Inflammatory macrophage treated with lipopolysaccharide for 4 hours (primary cell): Measurements from ENCODE around the gene LIMS2.

Experiments
- DNase-seq: peaks from one replicate; pipeline ENCODE4 v3.0.0-alpha.2; 2020

Gene LIMS2

GRCh38 chr2:127631997-127632581 is 43.2 kb downstream of the LIMS2 start:
- DNase-seq: no peak

DNA sequence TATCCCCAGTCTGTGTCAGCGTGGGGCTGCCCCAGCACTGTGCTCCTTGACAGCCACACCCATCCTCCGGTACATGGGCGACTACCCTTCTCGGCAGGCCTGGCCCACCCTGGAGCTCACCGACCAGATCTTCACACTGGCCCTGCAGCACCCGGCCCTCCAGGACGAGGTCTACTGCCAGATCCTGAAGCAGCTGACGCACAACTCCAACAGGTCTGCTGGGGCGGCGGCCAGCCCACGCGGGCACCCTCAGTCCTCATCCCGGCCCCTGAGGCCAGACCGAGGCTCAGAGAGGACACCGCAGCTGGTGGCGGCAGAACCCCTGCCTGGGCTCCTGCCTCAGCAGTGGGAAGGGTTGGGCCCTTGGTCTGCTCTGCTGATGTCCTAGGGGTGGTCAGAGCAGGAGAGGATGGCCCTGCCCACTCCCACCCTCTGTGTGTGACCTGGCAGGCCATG is 43.8 kb downstream of the LIMS2 start:
- no peak for DNase-seq

DNA sequence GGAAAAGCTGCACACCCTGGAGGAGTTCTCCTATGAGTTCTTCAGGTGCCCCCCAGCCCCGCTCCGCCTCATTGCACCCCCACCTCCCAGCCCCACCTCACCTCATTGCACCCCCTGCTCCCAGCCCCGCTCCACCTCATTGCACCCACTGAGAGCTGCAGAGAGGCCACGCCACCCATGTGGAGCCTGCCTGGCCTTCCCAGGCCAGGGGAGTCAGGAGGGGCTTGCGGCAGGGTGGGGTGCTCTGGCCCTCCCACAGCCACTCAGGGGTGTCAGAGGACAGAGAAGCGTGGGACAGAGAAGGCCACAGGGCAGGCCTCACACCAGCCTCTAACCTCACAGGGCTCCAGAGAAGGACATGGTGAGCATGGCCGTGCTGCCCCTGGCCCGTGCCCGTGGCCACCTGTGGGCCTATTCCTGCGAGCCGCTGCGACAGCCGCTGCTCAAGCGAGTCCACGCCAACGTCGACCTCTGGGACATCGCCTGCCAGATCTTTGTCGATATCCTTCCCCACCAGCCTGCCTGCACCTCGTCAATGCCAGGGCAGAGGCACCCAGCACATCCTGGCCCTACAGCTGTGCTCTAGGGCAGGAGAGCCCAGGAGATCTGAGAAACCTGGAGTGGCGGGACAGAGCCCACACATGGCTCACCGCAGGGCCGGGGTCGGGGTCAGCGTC is 44.3 kb downstream of the LIMS2 start:
- DNase-seq: no peak

DNA sequence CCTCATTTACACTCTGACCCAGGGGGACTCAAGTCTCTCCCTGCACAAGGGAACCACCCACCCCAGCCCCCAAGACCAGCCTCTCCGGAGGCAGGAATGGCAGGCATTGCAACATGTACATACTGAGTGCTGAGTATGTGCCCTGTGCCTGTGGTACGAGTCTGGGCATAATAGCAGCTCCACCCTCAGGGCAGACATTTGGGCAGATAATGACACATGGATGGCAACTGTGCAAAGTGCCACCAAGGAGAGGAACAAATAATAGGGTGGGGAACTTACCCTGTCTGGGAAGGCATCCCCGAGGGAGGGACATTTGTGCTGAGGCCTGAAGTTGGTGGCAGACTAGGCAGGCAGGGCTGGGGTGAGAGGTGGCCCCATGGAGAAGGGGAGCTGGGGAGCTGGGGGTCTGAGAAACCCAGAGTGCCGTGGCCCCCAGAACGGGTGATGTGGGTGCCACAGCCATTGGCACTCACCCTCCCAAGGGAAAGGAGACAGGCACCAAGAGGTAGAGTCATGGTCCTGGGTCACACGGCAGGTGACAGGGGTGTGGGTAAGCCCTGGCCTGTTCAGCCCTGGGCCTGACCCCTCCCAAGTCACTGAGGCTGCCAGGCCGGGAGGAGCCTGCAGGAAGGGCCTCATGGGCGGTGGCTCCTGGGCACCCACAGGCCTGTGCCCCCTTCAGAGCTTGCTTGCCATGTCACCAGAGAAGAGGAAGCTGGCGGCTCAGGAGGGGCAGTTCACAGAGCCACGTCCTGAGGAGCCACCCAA is 45.0 kb downstream of the LIMS2 start:
- no peak for DNase-seq

GRCh38 chr2:127629637-127630036 is 45.7 kb downstream of the LIMS2 start:
- DNase-seq: no peak

DNA sequence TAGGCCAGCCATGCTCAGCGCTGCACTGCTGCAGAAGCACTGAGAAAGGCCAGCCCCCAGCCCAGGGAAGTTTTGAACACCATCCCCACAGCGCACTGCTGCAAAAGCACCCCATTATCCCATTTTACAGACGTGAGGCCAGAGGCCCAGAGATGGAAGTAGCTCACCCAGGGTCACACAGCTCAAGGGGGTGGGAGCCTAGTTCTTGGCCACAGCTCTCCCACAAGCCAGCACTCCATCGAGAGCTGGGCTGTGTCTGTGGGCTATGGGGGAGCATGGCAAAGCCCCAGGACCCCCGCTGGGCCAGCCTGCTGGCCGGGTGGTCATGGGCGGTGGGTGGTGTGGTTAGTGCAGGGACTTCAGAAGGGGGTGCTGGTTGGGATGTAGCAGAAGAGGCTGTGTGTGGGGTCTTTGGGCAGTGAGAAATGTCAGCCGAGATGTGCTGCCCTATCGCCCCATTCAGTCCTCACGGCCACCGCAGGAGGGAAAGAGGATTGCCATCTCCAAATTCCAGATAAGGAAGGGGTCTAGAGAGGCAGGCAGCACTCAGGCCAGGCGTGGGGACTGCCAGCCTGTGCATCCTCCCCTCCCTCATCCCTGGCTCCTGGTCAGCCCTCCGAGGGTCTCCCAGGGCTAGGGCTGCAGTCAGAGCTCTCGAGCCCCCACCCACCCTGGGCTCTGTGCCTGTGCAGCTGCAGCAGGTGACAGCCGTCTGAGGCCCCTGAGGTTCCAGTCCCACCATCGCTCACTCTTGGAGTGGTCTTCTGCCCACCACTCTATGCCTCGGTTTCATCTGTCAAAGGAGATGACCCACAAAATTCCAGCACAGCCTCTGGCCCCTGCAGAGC is 46.3 kb downstream of the LIMS2 start:
- no peak for DNase-seq

DNA sequence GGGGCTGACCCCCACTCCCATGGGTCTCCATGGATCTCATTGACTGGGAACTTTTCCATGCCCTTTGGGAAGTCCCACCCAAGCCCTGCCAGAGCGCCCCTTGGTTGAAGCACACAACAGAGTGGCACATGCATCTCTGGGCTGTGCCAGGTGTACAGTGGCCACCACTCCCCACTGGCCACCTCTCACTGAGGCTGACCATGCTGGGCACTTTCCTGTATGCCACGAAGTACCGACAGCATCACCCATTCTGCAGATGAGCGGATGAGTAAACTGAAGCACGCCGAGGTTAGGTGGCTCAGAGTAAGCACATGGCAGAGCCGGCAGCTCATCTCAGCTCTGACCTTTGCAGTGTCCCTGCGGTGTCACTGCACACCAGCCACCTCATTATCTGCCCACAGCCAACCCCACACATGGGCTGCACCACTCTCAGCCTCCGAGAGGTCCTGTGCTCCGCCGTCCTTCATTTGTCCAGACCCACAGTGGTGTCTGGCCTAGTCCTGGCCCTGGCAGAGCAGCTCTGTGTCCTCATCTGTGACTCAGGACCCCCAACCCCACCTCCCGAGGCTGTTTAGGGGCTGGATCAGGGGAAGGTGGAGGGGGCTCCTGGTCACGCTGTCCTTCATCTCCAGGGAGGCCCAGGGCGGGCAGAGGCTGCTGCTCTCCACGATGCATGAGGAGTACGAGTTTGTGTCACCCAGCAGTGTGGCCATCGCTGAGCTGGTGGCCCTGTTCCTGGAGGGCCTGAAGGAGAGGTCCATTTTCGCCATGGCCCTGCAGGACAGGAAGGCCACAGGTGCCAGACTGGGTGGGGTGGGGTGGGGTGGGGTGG is 47.4 kb downstream of the LIMS2 start:
- DNase-seq: no peak

DNA sequence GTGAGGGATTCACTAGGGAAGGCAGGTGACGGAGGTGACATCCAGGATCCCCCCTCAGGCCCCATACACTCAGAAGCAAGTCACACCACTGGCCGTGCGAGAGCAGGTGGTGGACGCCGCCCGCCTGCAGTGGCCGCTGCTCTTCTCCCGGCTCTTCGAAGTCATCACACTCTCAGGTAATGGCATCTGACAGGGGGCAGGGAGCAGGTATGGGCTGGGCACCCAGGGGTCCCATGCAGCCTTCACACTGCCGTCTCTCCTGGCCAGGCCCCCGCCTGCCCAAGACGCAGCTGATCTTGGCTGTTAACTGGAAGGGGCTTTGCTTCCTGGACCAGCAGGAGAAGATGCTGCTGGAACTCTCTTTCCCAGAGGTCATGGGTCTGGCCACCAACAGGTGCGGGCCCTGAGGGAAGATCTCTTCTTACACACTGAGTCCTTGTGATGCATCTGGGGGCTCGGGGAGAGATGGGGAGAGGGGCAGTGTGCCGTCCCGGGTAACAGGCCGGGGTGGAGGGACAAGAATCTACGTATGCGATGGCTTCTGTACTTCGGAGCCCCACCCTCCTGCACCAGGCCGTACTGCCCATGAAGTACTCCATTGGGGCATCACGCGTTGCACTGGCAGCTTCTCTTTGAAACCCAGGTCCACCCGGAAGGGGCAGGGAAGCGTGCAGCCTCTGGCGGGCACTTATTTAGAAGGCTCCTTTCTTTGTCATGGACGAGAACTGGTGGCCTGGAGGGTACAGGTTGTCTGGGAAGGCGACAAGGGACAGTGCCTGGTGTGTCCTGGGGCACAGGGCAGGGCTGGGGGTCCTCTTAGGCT is 48.2 kb downstream of the LIMS2 start:
- no peak for DNase-seq

DNA sequence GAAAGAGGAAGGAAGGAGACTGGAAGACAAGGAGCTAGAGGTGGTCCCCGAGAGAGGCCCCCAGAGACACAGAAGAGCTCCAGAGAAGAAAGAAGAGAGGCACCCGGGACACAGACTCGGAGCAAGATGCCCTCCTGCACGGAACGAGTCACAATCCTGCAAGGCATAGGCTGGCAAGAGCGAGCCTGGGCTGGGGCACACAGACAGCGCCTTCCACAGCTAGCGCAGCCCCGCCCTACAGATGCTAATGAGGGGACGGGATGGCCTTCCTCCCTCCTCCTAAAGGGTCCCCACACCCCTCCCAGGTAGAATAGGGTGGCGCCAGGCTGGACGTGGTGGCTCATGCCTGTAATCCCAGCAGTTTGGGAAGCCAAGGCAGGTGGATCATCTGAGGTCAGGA is 49.2 kb downstream of the LIMS2 start:
- no peak for DNase-seq

- no peak for DNase-seq
Measured at GRCh38 chr2:127625572-127625951, 49.8 kb downstream of the LIMS2 start.

DNA sequence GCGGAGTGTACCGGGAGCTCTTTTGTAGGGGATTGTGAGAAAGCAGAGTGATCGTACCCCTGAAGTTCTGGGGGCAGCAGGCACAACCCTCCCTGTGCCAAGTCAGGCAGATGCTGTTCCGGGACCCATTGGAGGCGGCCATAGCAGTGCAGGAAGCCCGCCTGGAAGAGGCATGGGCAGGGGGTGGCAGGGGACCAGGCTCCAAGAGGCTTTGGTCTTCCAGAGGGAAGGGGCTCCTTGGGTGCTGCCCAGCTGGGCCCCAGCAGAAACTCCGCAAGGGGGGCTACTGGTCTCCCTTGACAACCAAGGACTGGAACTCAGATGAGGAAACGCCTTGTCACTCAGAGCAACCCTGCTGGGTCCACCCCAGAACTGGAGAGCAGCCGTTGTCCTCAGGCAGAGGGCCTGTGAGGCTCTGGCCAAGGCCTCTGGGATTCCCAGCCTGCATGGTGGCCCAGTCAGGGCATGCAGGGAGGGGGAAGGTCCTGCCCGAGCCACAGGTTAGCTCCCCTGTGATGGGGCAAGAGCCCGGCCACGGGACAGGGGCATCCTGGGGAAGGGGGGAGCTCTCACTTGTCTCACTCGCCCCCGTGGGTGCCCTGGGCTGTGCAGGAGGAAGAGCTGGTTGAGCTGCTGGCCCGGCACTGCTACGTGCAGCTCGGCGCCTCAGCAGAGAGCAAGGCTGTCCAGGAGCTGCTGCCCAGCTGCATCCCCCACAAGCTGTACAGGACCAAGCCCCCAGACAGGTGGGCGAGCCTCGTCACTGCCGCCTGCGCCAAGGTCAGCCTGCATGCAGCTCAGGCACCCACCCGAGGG is 50.4 kb downstream of the LIMS2 start:
- DNase-seq: no peak

- no peak for DNase-seq
Measured at GRCh38 chr2:127624320-127624755, 51.0 kb downstream of the LIMS2 start.

GRCh38 chr2:127623388-127624319 is 51.7 kb downstream of the LIMS2 start:
- DNase-seq: no peak

- DNase-seq: no peak
Measured at GRCh38 chr2:127622561-127623387, 52.6 kb downstream of the LIMS2 start.

GRCh38 chr2:127621981-127622431 is 53.3 kb downstream of the LIMS2 start:
- no peak for DNase-seq

GRCh38 chr2:127620866-127621265 is 54.5 kb downstream of the LIMS2 start:
- peak; percentile 34 for DNase-seq

DNA sequence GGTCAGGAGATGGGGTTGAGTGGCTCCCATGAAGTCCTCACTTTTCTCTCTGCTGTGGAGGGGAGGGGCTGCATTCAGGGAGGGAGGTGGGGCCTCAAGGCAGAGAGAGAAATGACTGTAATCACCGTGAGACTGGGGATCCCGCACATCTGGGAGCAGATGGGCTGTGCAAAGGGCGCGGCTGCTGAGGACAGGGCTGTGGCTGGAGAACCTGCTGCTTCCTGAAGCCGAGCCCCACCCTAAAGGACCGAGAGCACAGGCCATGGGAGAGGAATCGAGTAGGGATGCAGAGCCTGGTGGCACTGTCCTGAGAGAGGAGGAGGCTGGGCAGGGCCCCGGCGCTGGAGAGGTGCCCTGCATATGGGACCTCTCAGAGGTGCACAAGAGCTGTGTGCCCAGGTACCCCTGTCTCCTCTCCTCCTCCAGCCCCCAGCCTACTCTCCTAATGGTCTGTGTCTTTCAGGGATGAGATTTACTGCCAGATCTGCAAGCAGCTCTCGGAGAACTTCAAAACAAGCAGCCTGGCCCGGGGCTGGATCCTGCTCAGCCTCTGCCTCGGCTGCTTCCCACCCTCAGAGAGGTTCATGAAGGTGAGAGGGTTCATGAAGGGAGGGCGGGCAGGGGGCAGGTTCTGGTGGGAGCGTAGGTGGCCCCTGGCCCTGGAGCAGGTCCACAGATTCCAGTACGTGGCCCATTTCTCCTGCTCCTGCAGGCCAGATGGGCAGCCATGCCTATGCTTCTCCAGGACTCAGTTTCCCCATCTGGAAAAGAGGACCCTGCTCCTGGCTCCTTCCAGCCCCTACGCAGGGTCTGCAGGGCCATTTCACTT is 55.2 kb downstream of the LIMS2 start:
- DNase-seq: no peak
